ENCODE results near the gene XPO6. TPM values are rescaled to one million over a fixed set of nuclear protein-coding genes. Genes with fewer than 3 reads are reported as not detected.
"Not testable (repeated sequence)": the region's sequence is repeated elsewhere in the genome, so short reads cannot be mapped to it uniquely, and the experiment has no call there.

XPO6 gene
- total RNA-seq, 1 donor from 2014 or later, result 71.6 TPM

- Mint-ChIP-seq H3K4me1 (no peaks in the 10 kb centered on the region), H3K9me3 (no peaks in the 10 kb centered on the region), H3K27ac (no peak overlapping the region), H3K36me3 (peaks cover 17% of the 10 kb centered on the region), H3K27me3 (ENCODE audit: insufficient read depth, low read depth) (no peaks in the 10 kb centered on the region), H3K4me3 (no peak overlapping the region)
- Histone ChIP-seq H3K4me2 (no peak overlapping the region), H3K27me3 (no peaks in the 10 kb centered on the region), H3K4me1 (no peaks in the 10 kb centered on the region), H3K4me3 (no peak overlapping the region), H2AFZ (replicated peaks) (no peak overlapping the region), H4K20me1 (ENCODE audit: low read depth) (no peaks in the 10 kb centered on the region), H3K9ac (no peak overlapping the region), H3K9me3 (ENCODE audit: low read depth) (no peaks in the 10 kb centered on the region), H3F3A (ENCODE audit: low read depth) (no peaks in the 10 kb centered on the region), H3K36me3 (peaks cover 5% of the 10 kb centered on the region), H3K27ac (no peak overlapping the region), H3K79me2 (ENCODE audit: low read depth) (no peaks in the 10 kb centered on the region)
- TF ChIP-seq EZH2 (IDR thresholded peaks at IDR 0.05), result no peak
- TF ChIP-seq EZH2phosphoT487 (IDR thresholded peaks at IDR 0.05), result no peak
- no peak for TF ChIP-seq CTCF (IDR thresholded peaks at IDR 0.05)
- no peak for DNase-seq (ENCODE audit: low spot score)
Observed at GRCh38 chr16:28121527-28121926, 90.2 kb downstream of the XPO6 start.

DNA sequence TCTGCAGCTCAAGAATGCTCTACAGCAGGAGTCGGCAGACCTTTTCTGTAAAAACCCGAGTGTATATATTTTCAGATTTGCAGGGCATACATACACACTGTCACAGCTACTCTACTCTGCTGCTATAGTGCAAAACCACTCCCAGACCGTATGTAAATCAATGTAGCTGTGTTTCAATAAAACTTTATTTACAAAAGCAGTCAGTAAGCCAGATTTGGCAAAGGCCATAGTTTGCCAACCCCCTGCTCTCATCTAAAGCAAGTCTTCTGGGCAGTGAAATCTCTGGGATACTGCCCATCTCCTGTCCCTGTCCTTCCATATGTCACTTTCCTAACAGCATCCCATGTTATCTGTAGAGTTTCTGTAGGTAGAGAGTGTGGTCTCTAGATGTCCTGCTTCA is 91.0 kb downstream of the XPO6 start:
- Histone ChIP-seq H3K27ac (no peak overlapping the region), H3K79me2 (ENCODE audit: low read depth) (no peaks in the 10 kb centered on the region), H4K20me1 (ENCODE audit: low read depth) (no peaks in the 10 kb centered on the region), H3K9ac (no peak overlapping the region), H3F3A (ENCODE audit: low read depth) (no peaks in the 10 kb centered on the region), H3K27me3 (no peaks in the 10 kb centered on the region), H3K4me1 (no peaks in the 10 kb centered on the region), H3K4me3 (no peak overlapping the region), H2AFZ (replicated peaks) (no peak overlapping the region), H3K4me2 (no peak overlapping the region), H3K9me3 (ENCODE audit: low read depth) (no peaks in the 10 kb centered on the region), H3K36me3 (peaks cover 5% of the 10 kb centered on the region)
- H3K27me3 Mint-ChIP-seq (ENCODE audit: insufficient read depth, low read depth), result no peaks in the 10 kb centered on the region
- DNase-seq (ENCODE audit: low spot score), result no peak
- no peak overlapping the region for H3K4me3 Mint-ChIP-seq
- H3K9me3 Mint-ChIP-seq, result no peaks in the 10 kb centered on the region
- H3K36me3 Mint-ChIP-seq, result peaks cover 19% of the 10 kb centered on the region
- TF ChIP-seq CTCF (IDR thresholded peaks at IDR 0.05), result no peak
- TF ChIP-seq EZH2phosphoT487 (IDR thresholded peaks at IDR 0.05), result no peak
- no peak for TF ChIP-seq EZH2 (IDR thresholded peaks at IDR 0.05)
- H3K27ac Mint-ChIP-seq, result no peak overlapping the region
- no peaks in the 10 kb centered on the region for H3K4me1 Mint-ChIP-seq

GRCh38 chr16:28118637-28119036 is 93.1 kb downstream of the XPO6 start:
- Histone ChIP-seq H3K4me1 (no peaks in the 10 kb centered on the region), H3K4me2 (no peak overlapping the region), H3K79me2 (ENCODE audit: low read depth) (no peaks in the 10 kb centered on the region), H3K27me3 (no peaks in the 10 kb centered on the region), H4K20me1 (ENCODE audit: low read depth) (no peaks in the 10 kb centered on the region), H2AFZ (replicated peaks) (no peak overlapping the region), H3K27ac (no peak overlapping the region), H3K9ac (no peak overlapping the region), H3F3A (ENCODE audit: low read depth) (no peaks in the 10 kb centered on the region), H3K4me3 (no peak overlapping the region), H3K9me3 (ENCODE audit: low read depth) (no peaks in the 10 kb centered on the region), H3K36me3 (peaks cover 5% of the 10 kb centered on the region)
- Mint-ChIP-seq H3K4me3 (no peak overlapping the region), H3K27ac (no peak overlapping the region), H3K9me3 (no peaks in the 10 kb centered on the region), H3K4me1 (no peaks in the 10 kb centered on the region), H3K36me3 (peaks cover 14% of the 10 kb centered on the region), H3K27me3 (ENCODE audit: insufficient read depth, low read depth) (no peaks in the 10 kb centered on the region)
- TF ChIP-seq CTCF (IDR thresholded peaks at IDR 0.05) (no peak), EZH2phosphoT487 (IDR thresholded peaks at IDR 0.05) (no peak)
- DNase-seq (ENCODE audit: low spot score), result no peak

GRCh38 chr16:28117168-28117565 is 94.6 kb downstream of the XPO6 start:
- H3K4me1 ChIP-seq, result no peaks in the 10 kb centered on the region
- peaks cover 5% of the 10 kb centered on the region for H3K36me3 ChIP-seq
- H3K9ac ChIP-seq, result no peak overlapping the region
- TF ChIP-seq EZH2phosphoT487 (IDR thresholded peaks at IDR 0.05) (no peak), CTCF (IDR thresholded peaks at IDR 0.05) (no peak), EZH2 (IDR thresholded peaks at IDR 0.05) (no peak)
- no peaks in the 10 kb centered on the region for H3K27me3 ChIP-seq
- no peaks in the 10 kb centered on the region for H3K79me2 ChIP-seq (ENCODE audit: low read depth)
- H3K9me3 ChIP-seq (ENCODE audit: low read depth), result no peaks in the 10 kb centered on the region
- no peak overlapping the region for H3K27ac ChIP-seq
- H3F3A ChIP-seq (ENCODE audit: low read depth), result no peaks in the 10 kb centered on the region
- Mint-ChIP-seq H3K4me3 (no peak overlapping the region), H3K27me3 (ENCODE audit: insufficient read depth, low read depth) (no peaks in the 10 kb centered on the region), H3K36me3 (peaks cover 18% of the 10 kb centered on the region), H3K9me3 (no peaks in the 10 kb centered on the region), H3K27ac (no peak overlapping the region), H3K4me1 (no peaks in the 10 kb centered on the region)
- no peaks in the 10 kb centered on the region for H4K20me1 ChIP-seq (ENCODE audit: low read depth)
- no peak overlapping the region for H3K4me2 ChIP-seq
- no peak overlapping the region for H3K4me3 ChIP-seq
- H2AFZ ChIP-seq (replicated peaks), result no peak overlapping the region
- DNase-seq (ENCODE audit: low spot score), result no peak

DNA sequence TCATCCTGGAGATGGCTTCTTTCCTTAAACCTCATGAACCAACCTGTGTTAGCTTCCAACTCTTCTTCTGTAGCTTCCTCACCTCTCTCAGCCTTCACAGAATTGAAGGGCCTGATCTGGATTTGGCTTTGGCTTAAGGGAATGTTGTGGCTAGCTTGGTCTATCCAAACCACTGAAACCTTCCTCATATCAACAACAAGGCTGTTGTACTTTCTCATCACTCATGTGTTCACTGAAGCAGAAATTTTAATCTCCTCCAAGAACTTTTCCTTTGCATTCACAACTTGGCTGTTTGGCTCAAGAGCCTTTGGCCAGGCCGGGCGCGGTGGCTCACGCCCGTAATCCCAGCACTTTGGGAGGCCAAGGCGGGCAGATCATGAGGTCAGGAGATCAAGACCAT is 95.9 kb downstream of the XPO6 start:
- H3K9ac ChIP-seq; H3K27me3 Mint-ChIP-seq (ENCODE audit: insufficient read depth, low read depth); H2AFZ ChIP-seq (replicated peaks); H3K9me3 Mint-ChIP-seq; H3K4me2 ChIP-seq; H4K20me1 ChIP-seq (ENCODE audit: low read depth); H3K4me3 Mint-ChIP-seq; H3K9me3 ChIP-seq (ENCODE audit: low read depth); H3K79me2 ChIP-seq (ENCODE audit: low read depth); H3K27ac Mint-ChIP-seq; H3K36me3 ChIP-seq; H3K4me1 ChIP-seq; H3F3A ChIP-seq (ENCODE audit: low read depth); H3K27me3 ChIP-seq; DNase-seq (ENCODE audit: low spot score); H3K4me3 ChIP-seq; H3K27ac ChIP-seq; H3K4me1 Mint-ChIP-seq: not testable (repeated sequence)
- H3K36me3 Mint-ChIP-seq, result peaks cover 23% of the 10 kb centered on the region
